Thymus (tissue), 11 donors: ENCODE measurements around the gene IGFL3. TPM values are rescaled to one million over a fixed set of nuclear protein-coding genes. Genes with fewer than 3 reads are reported as not detected.
A peak's percentile ranks its signal among the peaks of the same experiment; 100 is the strongest.

Experiments used
- DNase-seq, 9 donors: peaks; one replicate each; pipeline ENCODE4 v3.0.0-alpha.2; 2013; ENCODE audit warnings: low spot score in 9 of 9, low read depth in 6 of 9, missing footprints in 1 of 9
- H3K27ac ChIP-seq, 2 donors: one replicate each; pipeline ENCODE4 v1.5.1; 2013; ENCODE audit warnings: control low read depth in 1 of 2, low read depth in 1 of 2, low read length in 1 of 2, mild to moderate bottlenecking in 1 of 2, moderate library complexity in 1 of 2
- H3K27me3 ChIP-seq, 2 donors: one replicate each; pipeline ENCODE4 v1.5.1; 2013; ENCODE audit warnings: low read length in 1 of 2; ENCODE audit not compliant: control insufficient read depth in 2 of 2, insufficient read depth in 1 of 2
- H3K36me3 ChIP-seq, 2 donors: one replicate each; pipeline ENCODE4 v1.5.1; 2013; ENCODE audit warnings: low read length in 1 of 2, mild to moderate bottlenecking in 1 of 2, moderate library complexity in 1 of 2; ENCODE audit not compliant: control insufficient read depth in 2 of 2, insufficient read depth in 2 of 2
- H3K4me1 ChIP-seq, 2 donors: one replicate each; pipeline ENCODE4 v1.5.1; 2013; ENCODE audit warnings: low read length in 2 of 2; ENCODE audit not compliant: control insufficient read depth in 2 of 2, insufficient read depth in 2 of 2
- H3K4me3 ChIP-seq, 2 donors: one replicate each; pipeline ENCODE4 v1.5.1; 2013; ENCODE audit warnings: low read length in 2 of 2, control low read depth in 1 of 2, mild to moderate bottlenecking in 1 of 2
- H3K9me3 ChIP-seq, 2 donors: one replicate each; pipeline ENCODE4 v1.5.1; 2013; ENCODE audit warnings: low read length in 1 of 2, mild to moderate bottlenecking in 1 of 2; ENCODE audit not compliant: control insufficient read depth in 2 of 2, insufficient read depth in 1 of 2
- WGBS: extraction: QIAGEN DNeasy Blood & Tissue Kit; methylation state at CpG from one replicate; pipeline ENCODE4 v1.1.7; 2013; 5-methylcytosine and 5-hydroxymethylcytosine counted together
- polyA plus RNA-seq: library from polyadenylated mRNA; stranded (reverse); fragments of 200-250 nt; gene quantifications from one replicate; pipeline ENCODE4 v1.2.3, GENCODE V29; 2013
- total RNA-seq: library from RNA; stranded (reverse); fragments of 120-200 nt; gene quantifications from one replicate; pipeline ENCODE4 v1.2.4, GENCODE V29; 2013
- donor health status: healthy.

Gene IGFL3
- total and polyA plus RNA-seq, 2 donors: 0.66 TPM; not detected in 1

DNA sequence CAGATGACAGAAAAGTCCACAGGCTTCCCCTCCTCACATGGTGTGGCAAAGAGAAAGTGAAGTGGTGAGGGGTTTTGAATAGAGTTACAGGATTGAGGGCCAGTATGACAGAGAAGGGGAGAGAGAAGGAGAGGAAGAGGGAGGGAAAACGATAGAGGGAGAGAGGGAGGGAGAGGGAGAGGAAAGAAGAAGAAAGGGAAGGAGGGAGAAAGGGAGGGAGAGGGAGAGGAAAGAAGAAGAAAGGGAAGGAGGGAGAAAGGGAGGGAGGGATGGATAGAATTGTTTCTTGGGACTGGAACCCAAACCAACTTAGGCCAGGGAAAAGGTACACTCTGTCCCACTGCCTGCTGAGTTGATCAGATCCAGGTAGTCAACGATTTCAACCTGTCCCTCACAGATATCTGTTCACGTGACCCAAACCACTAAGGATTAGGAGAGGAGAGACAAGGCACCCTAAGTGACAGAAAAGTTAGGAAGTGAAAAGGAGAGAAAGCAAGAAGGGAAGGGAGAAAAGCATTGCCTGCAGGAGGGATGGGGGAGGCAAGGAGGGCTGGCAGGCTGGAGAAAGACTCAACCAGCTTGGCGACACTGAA is 8.1 kb upstream of the IGFL3 start:
- H3K36me3 ChIP-seq: no peaks in the 10 kb centered on the region
- DNase-seq: no peak
- H3K27ac ChIP-seq: no peak overlapping the region
- no peaks in the 10 kb centered on the region for H3K9me3 ChIP-seq
- peaks cover 0 to 2% of the 10 kb centered on the region in 2 donors for H3K27me3 ChIP-seq
- no peaks in the 10 kb centered on the region for H3K4me1 ChIP-seq
- H3K4me3 ChIP-seq: no peak overlapping the region
- 85% methylated on average over 4 of the region's 4 CpGs for WGBS

- H3K9me3 ChIP-seq: no peaks in the 10 kb centered on the region
- 94% methylated on average over 10 of the region's 10 CpGs for WGBS
Measured at GRCh38 chr19:46131485-46132143, 7.1 kb upstream of the IGFL3 start.

GRCh38 chr19:46126086-46126580 is 1.6 kb upstream of the IGFL3 start:
- H3K27me3 ChIP-seq: peaks cover 0 to 5% of the 10 kb centered on the region in 2 donors
- no peaks in the 10 kb centered on the region for H3K4me1 ChIP-seq
- no peak for DNase-seq
- H3K27ac ChIP-seq: no peak overlapping the region
- 99% methylated on average over 2 of the region's 2 CpGs for WGBS
- H3K4me3 ChIP-seq: no peak overlapping the region
- no peaks in the 10 kb centered on the region for H3K36me3 ChIP-seq
- H3K9me3 ChIP-seq: no peaks in the 10 kb centered on the region

More at GRCh38 chr19:46131485-46132143, 7.1 kb upstream of the IGFL3 start:
- Histone ChIP-seq H3K4me3 (no peak overlapping the region), H3K36me3 (no peaks in the 10 kb centered on the region), H3K27me3 (peaks cover 0 to 2% of the 10 kb centered on the region in 2 donors), H3K4me1 (no peaks in the 10 kb centered on the region), H3K27ac (no peak overlapping the region)
- no peak for DNase-seq

- H3K27me3 ChIP-seq: peaks cover 0 to 5% of the 10 kb centered on the region in 2 donors
- DNase-seq: no peak
- H3K36me3 ChIP-seq: no peaks in the 10 kb centered on the region
- WGBS: 71% methylated on average over 4 of the region's 4 CpGs
- H3K9me3 ChIP-seq: no peaks in the 10 kb centered on the region
- no peaks in the 10 kb centered on the region for H3K4me1 ChIP-seq
- H3K4me3 ChIP-seq: no peak overlapping the region
- H3K27ac ChIP-seq: no peak overlapping the region
Measured at GRCh38 chr19:46125447-46125846, 959 bp upstream of the IGFL3 start.

DNA sequence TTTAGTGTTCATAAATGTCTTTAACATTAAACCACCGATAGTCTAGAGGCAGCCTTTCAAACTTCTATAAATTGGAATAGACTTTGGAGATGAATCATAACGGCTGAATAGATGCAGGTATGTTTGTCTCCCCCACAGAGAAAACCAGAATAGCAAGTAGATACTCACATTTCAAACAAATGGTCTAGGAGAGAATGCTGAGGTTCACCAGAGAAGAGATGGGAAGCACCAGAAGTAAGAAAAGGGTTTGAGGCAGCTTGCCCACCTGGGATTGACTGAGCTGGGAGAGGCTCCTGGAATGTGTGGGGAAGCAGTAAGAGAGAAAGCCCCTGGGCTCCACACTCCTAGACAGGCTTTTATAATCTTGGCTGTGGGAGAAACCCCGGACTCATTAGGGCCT is 6.4 kb downstream of the IGFL3 start:
- H3K27me3 ChIP-seq: no peaks in the 10 kb centered on the region
- H3K4me1 ChIP-seq: peaks cover 0 to 2% of the 10 kb centered on the region in 2 donors
- no peaks in the 10 kb centered on the region for H3K36me3 ChIP-seq
- WGBS: 85% methylated on average over 3 of the region's 3 CpGs
- H3K27ac ChIP-seq: no peak overlapping the region
- no peak overlapping the region for H3K4me3 ChIP-seq
- no peaks in the 10 kb centered on the region for H3K9me3 ChIP-seq
- no peak for DNase-seq

- peaks cover 0 to 2% of the 10 kb centered on the region in 2 donors for H3K4me1 ChIP-seq
- H3K27ac ChIP-seq: no peak overlapping the region
- WGBS: 89% methylated on average over 3 of the region's 3 CpGs
- H3K9me3 ChIP-seq: no peaks in the 10 kb centered on the region
- DNase-seq: no peak
- no peak overlapping the region for H3K4me3 ChIP-seq
- no peaks in the 10 kb centered on the region for H3K27me3 ChIP-seq
- H3K36me3 ChIP-seq: no peaks in the 10 kb centered on the region
Measured at GRCh38 chr19:46116121-46116520, 8.4 kb downstream of the IGFL3 start.

DNA sequence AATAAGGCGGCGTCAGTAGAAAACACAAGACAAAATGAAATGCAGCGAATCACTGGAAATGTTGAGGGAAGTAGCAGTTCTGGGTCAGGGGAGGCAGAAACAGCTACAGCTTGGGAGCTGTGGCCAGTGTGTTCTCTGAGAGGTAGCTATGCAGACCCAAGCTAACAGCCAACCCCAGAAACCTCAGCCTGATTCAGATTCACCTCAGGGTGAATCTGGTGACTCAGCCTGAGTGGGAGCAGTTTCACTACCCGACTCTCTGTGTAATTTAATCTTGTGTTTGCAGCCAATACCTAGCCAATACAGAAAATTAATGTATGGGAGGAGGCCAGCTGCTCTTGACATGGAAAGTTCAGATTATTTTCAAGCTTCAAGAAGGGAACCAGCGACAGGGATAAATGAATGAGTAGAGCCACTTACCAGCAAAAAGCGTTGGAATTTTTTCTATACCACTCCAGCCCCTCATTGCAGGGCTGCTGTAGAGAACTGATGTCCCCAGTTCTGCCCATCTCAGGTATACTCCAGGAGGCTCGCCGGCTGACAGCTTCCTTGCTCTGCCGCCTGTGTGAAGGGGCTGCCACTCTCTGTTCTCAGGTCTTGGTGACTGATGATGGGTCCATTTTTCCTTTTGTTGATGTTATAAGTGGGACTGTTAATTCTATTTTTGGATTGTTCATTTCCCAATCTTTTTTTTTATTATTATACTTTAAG is 8.9 kb downstream of the IGFL3 start:
- Histone ChIP-seq H3K27ac (peak overlapping the region in 1 of 2 donors; percentile 44), H3K4me1 (peaks cover 0 to 2% of the 10 kb centered on the region in 2 donors), H3K4me3 (no peak overlapping the region), H3K36me3 (no peaks in the 10 kb centered on the region), H3K9me3 (no peaks in the 10 kb centered on the region), H3K27me3 (no peaks in the 10 kb centered on the region)
- WGBS: 88% methylated on average over 9 of the region's 9 CpGs
- peak in 1 of 9 donors; percentile 5 for DNase-seq

- no peaks in the 10 kb centered on the region for H3K9me3 ChIP-seq
- no peak overlapping the region for H3K27ac ChIP-seq
- WGBS: 87% methylated on average over 1 of the region's 1 CpG
- no peak for DNase-seq
- no peaks in the 10 kb centered on the region for H3K36me3 ChIP-seq
- H3K4me3 ChIP-seq: no peak overlapping the region
- no peaks in the 10 kb centered on the region for H3K27me3 ChIP-seq
- peaks cover 0 to 2% of the 10 kb centered on the region in 2 donors for H3K4me1 ChIP-seq
Measured at GRCh38 chr19:46113726-46114125, 10.8 kb downstream of the IGFL3 start.

DNA sequence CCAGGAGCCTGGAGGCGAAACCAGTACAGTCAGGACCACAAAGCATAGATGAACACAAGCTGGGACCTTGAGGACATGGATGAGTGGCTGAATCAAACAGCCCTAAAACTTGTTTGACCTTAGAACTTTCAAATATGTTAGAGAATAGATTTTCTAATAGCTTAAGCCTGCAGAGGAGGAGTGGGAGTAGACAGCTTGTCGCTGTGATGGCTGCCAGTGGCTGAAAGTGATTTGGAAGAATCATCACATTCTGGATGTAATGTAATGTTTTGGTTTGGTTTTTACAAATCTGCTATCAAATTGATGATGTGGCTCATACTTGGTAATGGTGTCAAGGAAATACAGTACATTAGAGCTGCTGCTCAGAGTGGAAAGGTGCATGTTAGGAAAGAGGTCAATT is 12.0 kb downstream of the IGFL3 start:
- no peak for DNase-seq
- Histone ChIP-seq H3K27ac (no peak overlapping the region), H3K9me3 (no peaks in the 10 kb centered on the region), H3K4me3 (no peak overlapping the region), H3K4me1 (peaks cover 0 to 2% of the 10 kb centered on the region in 2 donors), H3K36me3 (no peaks in the 10 kb centered on the region), H3K27me3 (no peaks in the 10 kb centered on the region)
- 76% methylated on average over 2 of the region's 2 CpGs for WGBS
